A673 (cell line): ENCODE data around the gene UNK. TPM values are rescaled to one million over a fixed set of nuclear protein-coding genes. Genes with fewer than 3 reads are reported as not detected.
"Not testable (repeated sequence)": the region's sequence is repeated elsewhere in the genome, so short reads cannot be mapped to it uniquely, and the experiment has no call there.

Source experiments
- BruUV-seq: library from RNA; stranded (reverse); fragments of 400-500 nt; replicated peaks from 2 replicates; lab custom pipeline; 2021; lab: Mats Ljungman, UMichigan
- CTCF ChIA-PET: fragments of 300-600 bp; sonication (Branson Sonifier 250); formaldehyde crosslinking; loops from one replicate; lab custom pipeline; 2022; ENCODE audit warnings: antibody characterized with exemption; lab: Charles Lee
- POLR2A ChIA-PET: fragments of 300-600 bp; sonication (Branson Sonifier 250); formaldehyde crosslinking; loops from one replicate; lab custom pipeline; 2022; ENCODE audit warnings: antibody characterized with exemption; ENCODE audit not compliant: low non-redundant PET; lab: Charles Lee
- DNase-seq: peaks from one replicate; pipeline ENCODE4 v3.0.0-alpha.2; 2015; ENCODE audit warnings: low spot score
- H3K27ac ChIP-seq: fragments of 200-600 bp; sonication (generic); 2 replicates; pipeline ENCODE4 v1.5.1; 2016; ENCODE audit warnings: mixed run types, low read depth, mild to moderate bottlenecking, mixed read lengths, antibody characterized with exemption, low read length; ENCODE audit not compliant: poor library complexity, severe bottlenecking
- H3K27me3 ChIP-seq: fragments of 200-600 bp; sonication (generic); replicated peaks from 2 replicates; pipeline ENCODE4 v1.6.1; 2017; ENCODE audit warnings: mixed run types, low read depth, mild to moderate bottlenecking, mixed read lengths, antibody characterized with exemption, low read length; ENCODE audit not compliant: insufficient read depth, poor library complexity
- H3K36me3 ChIP-seq: fragments of 200-600 bp; sonication (generic); 2 replicates; pipeline ENCODE4 v1.6.1; 2016; ENCODE audit warnings: mixed run types, mild to moderate bottlenecking, mixed read lengths, antibody characterized with exemption, low read length; ENCODE audit not compliant: insufficient read depth, poor library complexity, severe bottlenecking
- H3K4me1 ChIP-seq: fragments of 200-600 bp; sonication (generic); 2 replicates; pipeline ENCODE4 v1.6.1; 2017; ENCODE audit warnings: mixed run types, mild to moderate bottlenecking, mixed read lengths, antibody characterized with exemption, low read length; ENCODE audit not compliant: insufficient read depth, poor library complexity, severe bottlenecking
- H3K4me3 ChIP-seq: fragments of 200-600 bp; sonication (generic); 2 replicates; pipeline ENCODE4 v1.5.1; 2016; ENCODE audit warnings: low read depth, mixed run types, mild to moderate bottlenecking, mixed read lengths, low read length; ENCODE audit not compliant: poor library complexity, severe bottlenecking
- H3K9me3 ChIP-seq: fragments of 200-600 bp; sonication (generic); 2 replicates; pipeline ENCODE4 v1.6.1; 2016; ENCODE audit warnings: mixed run types, low read depth, mild to moderate bottlenecking, mixed read lengths, antibody characterized with exemption, low read length; ENCODE audit not compliant: poor library complexity, severe bottlenecking
- EZH2 ChIP-seq: fragments of 200-600 bp; sonication (generic); IDR thresholded peaks from 2 replicates; pipeline ENCODE4 v1.6.1; 2017; ENCODE audit warnings: borderline replicate concordance, low read depth, mild to moderate bottlenecking, mixed read lengths, antibody characterized with exemption, low read length; ENCODE audit not compliant: poor library complexity, severe bottlenecking
- intact Hi-C: fragments of 100-400 bp; cut with micrococcal nuclease; formaldehyde crosslinking; loops from one replicate; pipeline ENCODE4 v1.10.0; 2022; ENCODE audit not compliant: unreplicated experiment
- total RNA-seq: library from RNA; stranded (reverse); gene quantifications from 2 replicates; pipeline ENCODE4 v1.2.3, GENCODE V29; 2021
- TF ChIP-seq, protein P1 (sequence below): fragments of 300-800, 200-600 bp; sonication (generic); conservative IDR thresholded peaks from 2 replicates; pipeline ENCODE4 v1.5.1; 2017; ENCODE audit warnings: low read depth, mild to moderate bottlenecking, antibody characterized with exemption, low read length, moderate library complexity, mixed read lengths

The UNK gene
- total RNA-seq, 1 experiment from 2014 or later, result 53.2 TPM

DNA sequence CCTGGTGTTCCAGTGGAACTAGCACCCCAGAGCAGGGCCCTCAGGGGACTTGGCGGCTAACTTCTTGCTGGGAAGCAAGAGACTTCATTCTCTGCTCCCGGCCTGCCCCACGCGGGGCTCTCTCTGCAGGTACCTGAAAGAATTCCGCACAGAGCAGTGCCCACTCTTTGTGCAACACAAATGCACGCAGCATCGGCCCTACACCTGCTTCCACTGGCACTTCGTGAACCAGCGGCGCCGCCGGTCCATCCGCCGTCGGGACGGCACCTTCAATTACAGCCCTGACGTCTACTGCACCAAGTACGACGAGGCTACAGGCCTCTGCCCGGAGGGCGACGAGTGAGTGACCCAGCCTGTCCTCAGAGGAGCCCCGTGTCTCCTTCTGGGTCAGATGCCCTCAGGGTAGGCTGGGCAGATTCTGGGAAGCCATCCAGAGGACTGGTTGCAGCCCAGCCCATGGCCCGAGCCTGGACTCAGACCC is 25.1 kb downstream of the UNK start:
- TF ChIP-seq, protein P1, sequence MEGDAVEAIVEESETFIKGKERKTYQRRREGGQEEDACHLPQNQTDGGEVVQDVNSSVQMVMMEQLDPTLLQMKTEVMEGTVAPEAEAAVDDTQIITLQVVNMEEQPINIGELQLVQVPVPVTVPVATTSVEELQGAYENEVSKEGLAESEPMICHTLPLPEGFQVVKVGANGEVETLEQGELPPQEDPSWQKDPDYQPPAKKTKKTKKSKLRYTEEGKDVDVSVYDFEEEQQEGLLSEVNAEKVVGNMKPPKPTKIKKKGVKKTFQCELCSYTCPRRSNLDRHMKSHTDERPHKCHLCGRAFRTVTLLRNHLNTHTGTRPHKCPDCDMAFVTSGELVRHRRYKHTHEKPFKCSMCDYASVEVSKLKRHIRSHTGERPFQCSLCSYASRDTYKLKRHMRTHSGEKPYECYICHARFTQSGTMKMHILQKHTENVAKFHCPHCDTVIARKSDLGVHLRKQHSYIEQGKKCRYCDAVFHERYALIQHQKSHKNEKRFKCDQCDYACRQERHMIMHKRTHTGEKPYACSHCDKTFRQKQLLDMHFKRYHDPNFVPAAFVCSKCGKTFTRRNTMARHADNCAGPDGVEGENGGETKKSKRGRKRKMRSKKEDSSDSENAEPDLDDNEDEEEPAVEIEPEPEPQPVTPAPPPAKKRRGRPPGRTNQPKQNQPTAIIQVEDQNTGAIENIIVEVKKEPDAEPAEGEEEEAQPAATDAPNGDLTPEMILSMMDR, result no peak
- no peak for TF ChIP-seq EZH2
- intact Hi-C loops, result no loop called here
- no peak for DNase-seq
- POLR2A ChIA-PET, result no interaction called here
- H3K4me3 ChIP-seq, result no peak overlapping the region
- H3K36me3 ChIP-seq, result peaks cover 37% of the 10 kb centered on the region
- peak overlapping the region; percentile 23 for H3K27ac ChIP-seq
- H3K4me1 ChIP-seq, result no peaks in the 10 kb centered on the region
- no peaks in the 10 kb centered on the region for H3K27me3 ChIP-seq
- H3K9me3 ChIP-seq, result no peaks in the 10 kb centered on the region
- CTCF ChIA-PET, result no interaction called here
- no TSS peak for BruUV-seq

DNA sequence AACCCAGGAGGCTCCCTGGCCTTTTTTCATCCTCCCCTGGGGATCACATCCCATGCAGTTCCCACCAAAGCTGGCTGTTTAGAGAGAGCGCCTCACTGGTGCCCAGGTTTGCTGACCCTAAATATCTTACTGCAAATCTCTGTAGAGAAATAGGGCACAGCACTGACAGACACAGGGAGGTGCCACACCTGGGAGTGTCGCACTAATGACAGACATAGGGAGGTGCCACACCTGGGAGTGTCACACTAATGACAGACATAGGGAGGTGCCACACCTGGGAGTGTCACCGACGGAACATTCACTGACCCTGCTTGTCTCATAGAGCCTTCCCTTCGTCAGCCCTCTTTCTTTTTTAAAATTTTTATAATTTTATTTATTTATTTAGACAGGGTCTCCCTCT is 25.6 kb downstream of the UNK start:
- POLR2A ChIA-PET, result no interaction called here

DNA sequence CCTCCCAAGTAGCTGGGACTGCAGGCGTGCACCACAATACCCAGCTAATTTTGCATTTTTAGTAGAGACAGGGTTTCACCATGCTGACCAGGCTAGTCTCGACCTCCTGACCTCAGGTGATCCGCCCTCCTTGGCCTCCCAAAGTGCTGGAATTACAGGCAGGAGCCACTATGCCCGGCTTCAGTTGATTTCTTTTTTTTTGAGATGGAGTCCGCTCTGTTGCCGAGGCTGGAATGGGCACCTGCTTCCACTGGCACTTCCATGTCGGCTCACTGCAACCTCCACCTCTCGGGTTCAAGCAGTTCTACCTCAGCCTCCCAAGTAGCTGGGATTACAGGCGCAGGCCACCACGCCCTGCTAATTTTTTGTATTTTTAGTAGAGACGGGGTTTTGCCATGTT is 26.1 kb downstream of the UNK start:
- H3K9me3 ChIP-seq, intact Hi-C loops, DNase-seq, H3K4me1 ChIP-seq, H3K27ac ChIP-seq, CTCF ChIA-PET, BruUV-seq, H3K27me3 ChIP-seq, H3K4me3 ChIP-seq, POLR2A ChIA-PET: not testable (repeated sequence)
- H3K36me3 ChIP-seq, result peaks cover 39% of the 10 kb centered on the region

More for the DNA sequence above, 25.6 kb downstream of the UNK start:
- TF ChIP-seq, protein P1, result no peak
- TF ChIP-seq EZH2, result no peak
- CTCF ChIA-PET, result no interaction called here
- Histone ChIP-seq H3K4me1 (no peaks in the 10 kb centered on the region), H3K9me3 (no peaks in the 10 kb centered on the region), H3K4me3 (no peak overlapping the region), H3K27me3 (no peaks in the 10 kb centered on the region), H3K36me3 (peaks cover 39% of the 10 kb centered on the region), H3K27ac (no peak overlapping the region)
- no TSS peak for BruUV-seq
- DNase-seq, result no peak
- intact Hi-C loops, result no loop called here

DNA sequence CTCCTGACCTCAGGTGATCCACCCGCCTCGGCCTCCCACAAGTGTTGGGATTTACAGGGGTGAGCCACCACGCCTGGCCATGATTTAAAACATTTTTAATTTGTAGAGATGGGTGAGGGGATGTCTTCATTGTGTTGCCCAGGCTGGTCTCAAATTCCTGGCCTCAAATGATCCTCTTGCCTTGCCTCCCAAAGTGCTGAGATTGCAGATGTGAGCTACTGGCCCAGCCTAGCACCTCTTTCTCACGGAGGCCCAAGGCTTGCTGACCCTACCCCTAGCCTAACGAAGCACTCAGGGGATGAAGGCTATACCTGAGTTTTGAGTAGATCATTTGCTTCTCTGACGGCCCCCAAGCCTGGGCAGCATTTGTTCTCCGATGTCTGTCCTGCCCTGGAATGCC is 26.6 kb downstream of the UNK start:
- no TSS peak for BruUV-seq

More for the DNA sequence above, 26.6 kb downstream of the UNK start:
- Histone ChIP-seq H3K4me1 (no peaks in the 10 kb centered on the region), H3K36me3 (peaks cover 42% of the 10 kb centered on the region), H3K27me3 (no peaks in the 10 kb centered on the region), H3K27ac (no peak overlapping the region), H3K4me3 (no peak overlapping the region), H3K9me3 (no peaks in the 10 kb centered on the region)
- DNase-seq, result no peak
- ChIA-PET POLR2A (no interaction called here), CTCF (no interaction called here)
- intact Hi-C loops, result no loop called here
- TF ChIP-seq EZH2, result no peak
- TF ChIP-seq, protein P1, result no peak
